Endothelial cell of umbilical vein (primary cell): ENCODE data around the gene PDE4B. TPM values are rescaled to one million over a fixed set of nuclear protein-coding genes. Genes with fewer than 3 reads are reported as not detected.

Experiments
- BruUV-seq: library from RNA; stranded (reverse); fragments of 400-500 nt; replicated peaks from 2 replicates; lab custom pipeline; 2021; lab: Mats Ljungman, UMichigan
- CTCF ChIA-PET: fragments of 300-600, 350-600 bp; sonication (Branson Sonifier 250); formaldehyde crosslinking; loops from one replicate; lab custom pipeline; 2021; ENCODE audit warnings: antibody characterized with exemption, inconsistent platforms; lab: Charles Lee
- POLR2A ChIA-PET: fragments of 300-600, 350-600 bp; sonication (Branson Sonifier 250); formaldehyde crosslinking; loops from one replicate; lab custom pipeline; 2021; ENCODE audit warnings: antibody characterized with exemption, inconsistent platforms; lab: Charles Lee
- DNase-seq: peaks from one replicate; pipeline ENCODE4 v3.0.0-alpha.2; 2011; ENCODE audit warnings: low read depth, low spot score
- FAIRE-seq: peaks from 2 replicates; lab custom pipeline; 2011; peaks lifted over from hg19 to GRCh38; lab: Jason Lieb, UNC
- H2AFZ ChIP-seq: 2 replicates; pipeline ENCODE4 v1.6.0; 2012; ENCODE audit warnings: low read depth, low read length, control low read depth, inconsistent platforms
- H3K27ac ChIP-seq: 2 replicates; pipeline ENCODE4 v1.5.1; 2011; ENCODE audit warnings: low read depth, mild to moderate bottlenecking, control low read depth, low read length, moderate library complexity; ENCODE audit not compliant: insufficient read depth
- H3K27me3 ChIP-seq, 2 experiments: 2 replicates each; pipeline versions ENCODE4 v1.6.0 to v1.6.1; 2011; ENCODE audit warnings: low read length in 2 of 2, mixed read lengths in 1 of 2; ENCODE audit not compliant: control insufficient read depth in 2 of 2, insufficient read depth in 2 of 2
- H3K36me3 ChIP-seq, 2 experiments: 2 replicates in 1 of 2; 3 replicates in 1 of 2; pipeline ENCODE4 v1.5.1; 2011; ENCODE audit warnings: low read length in 2 of 2, mild to moderate bottlenecking in 1 of 2, moderate library complexity in 1 of 2; ENCODE audit not compliant: control insufficient read depth in 2 of 2, insufficient read depth in 2 of 2; ENCODE audit errors: extremely low read depth in 1 of 2
- H3K4me1 ChIP-seq: 3 replicates; pipeline ENCODE4 v1.5.1; 2011; ENCODE audit warnings: mild to moderate bottlenecking, low read length; ENCODE audit not compliant: control insufficient read depth, insufficient read depth; ENCODE audit errors: extremely low read depth
- H3K4me2 ChIP-seq: 2 replicates; pipeline ENCODE4 v1.6.1; 2011; ENCODE audit warnings: low read length, control low read depth, mixed read lengths; ENCODE audit not compliant: insufficient read depth
- H3K4me3 ChIP-seq, 3 experiments: fragments of 200-600 bp in 1 of 3; sonication (generic), shearing (Covaris generic) in 1 of 3; replicated peaks in 1 of 3; 2 replicates each; pipeline ENCODE4 v1.5.1; 2011 to 2016; ENCODE audit warnings: control low read depth in 3 of 3, low read length in 3 of 3, mild to moderate bottlenecking in 2 of 3, inconsistent platforms in 1 of 3, low read depth in 1 of 3, moderate library complexity in 1 of 3; ENCODE audit not compliant: insufficient read depth in 1 of 3
- H3K79me2 ChIP-seq: 2 replicates; pipeline ENCODE4 v1.6.0; 2012; ENCODE audit warnings: low read length, inconsistent platforms; ENCODE audit not compliant: control insufficient read depth, insufficient read depth
- H3K9ac ChIP-seq: replicated peaks from 2 replicates; pipeline ENCODE3; 2011; ENCODE audit warnings: low read length, control low read depth; ENCODE audit not compliant: insufficient read depth; ENCODE audit errors: extremely low read depth
- H3K9me1 ChIP-seq: replicated peaks from 3 replicates; pipeline ENCODE4 v1.6.0; 2011; ENCODE audit warnings: mild to moderate bottlenecking, low read length; ENCODE audit not compliant: control insufficient read depth, insufficient read depth; ENCODE audit errors: extremely low read depth
- H3K9me3 ChIP-seq: replicated peaks from 2 replicates; pipeline ENCODE4 v1.5.1; 2012; ENCODE audit warnings: low read length, inconsistent platforms; ENCODE audit not compliant: control insufficient read depth, insufficient read depth
- H4K20me1 ChIP-seq: replicated peaks from 2 replicates; pipeline ENCODE3; 2011; ENCODE audit warnings: mild to moderate bottlenecking, low read length; ENCODE audit not compliant: control insufficient read depth, insufficient read depth; ENCODE audit errors: extremely low read depth
- CTCF ChIP-seq, 2 donors: IDR thresholded peaks; 1 replicate in 1 of 2; 2 replicates in 1 of 2; pipeline ENCODE4 v1.5.1; 2011; ENCODE audit warnings: low read length in 2 of 2, mild to moderate bottlenecking in 2 of 2, moderate library complexity in 2 of 2, control low read depth in 1 of 2, inconsistent platforms in 1 of 2, low read depth in 1 of 2; ENCODE audit not compliant: insufficient read depth in 1 of 2; ENCODE audit errors: extremely low read depth in 1 of 2
- EZH2 ChIP-seq: IDR thresholded peaks from 2 replicates; pipeline ENCODE4 v1.6.1; 2012; ENCODE audit warnings: borderline replicate concordance, low read depth, mild to moderate bottlenecking, moderate library complexity, low read length, inconsistent platforms; ENCODE audit not compliant: severe bottlenecking
- FOS ChIP-seq: IDR thresholded peaks from 2 replicates; pipeline ENCODE4 v1.6.1; 2011; ENCODE audit warnings: mild to moderate bottlenecking, low read length, moderate library complexity, borderline replicate concordance; ENCODE audit not compliant: insufficient read depth
- GATA2 ChIP-seq: IDR thresholded peaks from 2 replicates; pipeline ENCODE4 v1.7.0; 2011; ENCODE audit warnings: low read depth, mild to moderate bottlenecking, moderate library complexity, mixed read lengths, low read length; ENCODE audit not compliant: insufficient read length, insufficient read depth
- JUN ChIP-seq: IDR thresholded peaks from 2 replicates; pipeline ENCODE4 v1.6.1; 2011; ENCODE audit warnings: borderline replicate concordance, low read depth; ENCODE audit not compliant: insufficient read length, insufficient read depth
- MAX ChIP-seq: IDR thresholded peaks from 2 replicates; pipeline ENCODE4 v1.6.1; 2011; ENCODE audit not compliant: insufficient read depth, insufficient read length
- MYC ChIP-seq: IDR thresholded peaks from one replicate; pipeline ENCODE4 v1.6.1; 2011; ENCODE audit warnings: mild to moderate bottlenecking, low read depth, low read length
- POLR2A ChIP-seq: IDR thresholded peaks from 2 replicates; pipeline ENCODE4 v1.6.1; 2012; ENCODE audit warnings: low read depth, mild to moderate bottlenecking, control low read depth, low read length
- POLR2AphosphoS5 ChIP-seq: IDR thresholded peaks from 2 replicates; pipeline ENCODE4 v1.6.1; 2012; ENCODE audit warnings: low read depth, mild to moderate bottlenecking, control low read depth, low read length, moderate library complexity; ENCODE audit not compliant: insufficient read depth
- dilution Hi-C: fragments of 300-500 bp; cut with MboI; formaldehyde crosslinking; loops from one replicate; pipeline ENCODE4 v1.15.0; 2019; ENCODE audit warnings: low sequenced_read_pairs; ENCODE audit not compliant: extremely low pct_ligation_motif_present
- intact Hi-C: fragments of 100-400 bp; cut with micrococcal nuclease; formaldehyde crosslinking; loops from one replicate; pipeline ENCODE4 v1.10.0; 2022
- polyA plus RNA-seq, 4 experiments: library from polyadenylated mRNA; depleted of rRNA in 3 of 4; stranded (reverse) in 3 of 4; unstranded in 1 of 4; fragments of >200 nt; gene quantifications; 2 replicates each; pipeline versions ENCODE4 v1.2.1 to v1.2.3, GENCODE V29; 2011 to 2012; ENCODE audit warnings: missing spikeins in 1 of 4
- total RNA-seq: library from RNA; stranded (reverse); gene quantifications from 2 replicates; pipeline ENCODE4 v1.2.3, GENCODE V29; 2021

The PDE4B gene
- total and polyA plus RNA-seq, 2 donors (not counting 3 experiments of a cell fraction or from before 2014, with no cell fraction given): 63.5 to 69.8 TPM

GRCh38 chr1:66261364-66261763, 468.7 kb downstream of the PDE4B start:
- intact Hi-C loops: no loop called here
- no TSS peak for BruUV-seq
- no peaks in the 10 kb centered on the region for H3K27me3 ChIP-seq
- no peaks in the 10 kb centered on the region for H3K9me3 ChIP-seq
- no peak overlapping the region for H3K9ac ChIP-seq
- no peak for TF ChIP-seq EZH2
- TF ChIP-seq JUN: no peak
- no peak for TF ChIP-seq POLR2AphosphoS5
- TF ChIP-seq CTCF (IDR thresholded peaks at IDR 0.05; ENCODE audit: extremely low read depth in 1 of 2, insufficient read depth in 1 of 2, low read depth in 1 of 2, low read length in 2 of 2): no peak
- TF ChIP-seq MYC: no peak
- TF ChIP-seq GATA2: no peak
- no peak for TF ChIP-seq FOS
- no peak for TF ChIP-seq POLR2A
- no peak for TF ChIP-seq MAX
- H3K4me3 ChIP-seq: no peak overlapping the region
- no peaks in the 10 kb centered on the region for H4K20me1 ChIP-seq
- H3K79me2 ChIP-seq: no peaks in the 10 kb centered on the region
- H3K9me1 ChIP-seq: no peaks in the 10 kb centered on the region
- DNase-seq (no peak), FAIRE-seq (no peak)
- H2AFZ ChIP-seq: no peak overlapping the region
- dilution Hi-C loops: loop anchor here (25.0 kb wide), 1 partner anchor 201 kb away; no protein-coding TSS in a partner anchor
- CTCF ChIA-PET: interaction anchor here (1.0 to 1.7 kb wide), 3 partner anchors 71 to 242 kb away, joined by 3 to 8 read pairs (median 5); no protein-coding TSS in a partner anchor
- H3K36me3 ChIP-seq: no peaks in the 10 kb centered on the region
- no peak overlapping the region for H3K27ac ChIP-seq
- H3K4me1 ChIP-seq: peaks cover 46% of the 10 kb centered on the region
- POLR2A ChIA-PET: no interaction called here
- H3K4me2 ChIP-seq: no peak overlapping the region
